A549 (cell line): ENCODE results near the gene CPS1. TPM values are rescaled to one million over a fixed set of nuclear protein-coding genes. Genes with fewer than 3 reads are reported as not detected.
A peak's percentile ranks its signal among the peaks of the same experiment; 100 is the strongest.

Source experiments
- ATAC-seq, 2 experiments: fragments of 200-7000 bp in 1 of 2; fragments of >200 bp in 1 of 2; cut with Nextera tagmentation in 1 of 2; cut with Tn5 transposase in 1 of 2; 3 replicates each; pipeline versions ENCODE4 v1.8.0 to v1.9.1; 2018 to 2020; ENCODE audit warnings: mild to moderate bottlenecking in 1 of 2, moderate library complexity in 1 of 2
- CTCF ChIA-PET: fragments of 300-600 bp; sonication (Branson Sonifier 250); formaldehyde crosslinking; extraction: SDS; loops from one replicate; lab custom pipeline; 2021; ENCODE audit warnings: antibody characterized with exemption, inconsistent platforms; lab: Yijun Ruan, JAX
- POLR2A ChIA-PET: fragments of 350-600 bp; formaldehyde crosslinking; extraction: SDS; loops from one replicate; lab custom pipeline; 2021; ENCODE audit warnings: antibody characterized with exemption, inconsistent platforms; lab: Yijun Ruan, JAX
- DNase-seq, 2 experiments: peaks; one replicate each; pipeline versions ENCODE4 v3.0.0 to v3.0.0-alpha.2; 2011 to 2016; ENCODE audit warnings: low read depth in 1 of 2, low spot score in 1 of 2
- FAIRE-seq: peaks from 2 replicates; lab custom pipeline; 2011; peaks lifted over from hg19 to GRCh38; lab: Jason Lieb, UNC
- H3K27ac ChIP-seq, 2 experiments: fragments of >200 bp; sonication (Bioruptor Twin); formaldehyde crosslinking; 3 replicates each; pipeline ENCODE4 v1.5.1; 2016 to 2017
- H3K4me1 ChIP-seq: fragments of >200 bp; sonication (Bioruptor Twin); formaldehyde crosslinking; 3 replicates; pipeline ENCODE4 v1.6.1; 2016
- H3K4me2 ChIP-seq: fragments of >200 bp; sonication (Bioruptor Twin); formaldehyde crosslinking; 3 replicates; pipeline ENCODE4 v1.6.1; 2016
- H3K4me3 ChIP-seq: fragments of >200 bp; sonication (Bioruptor Twin); formaldehyde crosslinking; 3 replicates; pipeline ENCODE4 v1.5.1; 2016
- H3K9me3 ChIP-seq: fragments of >200 bp; sonication (Bioruptor Twin); formaldehyde crosslinking; 3 replicates; pipeline ENCODE4 v1.6.1; 2016
- CHD2 ChIP-seq: fragments of 150-350 bp; IDR thresholded peaks from 2 replicates; pipeline ENCODE4 v1.6.1; 2014; ENCODE audit warnings: low read length; ENCODE audit not compliant: partially characterized antibody
- CTCF ChIP-seq: fragments of >200 bp; sonication (Bioruptor Twin); formaldehyde crosslinking; IDR thresholded peaks from 3 replicates; pipeline ENCODE4 v1.5.1; 2016
- EHF ChIP-seq: fragments of 250-450 bp; sonication (Bioruptor Pico); IDR thresholded peaks from 2 replicates; pipeline ENCODE4 v1.5.0; 2020; ENCODE audit warnings: mild to moderate bottlenecking
- EP300 ChIP-seq, 2 experiments: fragments of >200 bp; sonication (Bioruptor Twin); formaldehyde crosslinking; IDR thresholded peaks; 2 replicates in 1 of 2; 3 replicates in 1 of 2; pipeline ENCODE4 v1.6.1; 2016 to 2017
- GATA3 ChIP-seq: IDR thresholded peaks from 2 replicates; pipeline ENCODE4 v1.6.1; 2012; ENCODE audit warnings: borderline replicate concordance
- HDAC2 ChIP-seq: fragments of 200-600 bp; sonication (generic); IDR thresholded peaks from 2 replicates; pipeline ENCODE4 v1.6.1; 2016
- HOXB13 ChIP-seq: fragments of 250-450 bp; sonication (Bioruptor Pico); IDR thresholded peaks from 2 replicates; pipeline ENCODE4 v1.5.0; 2020; ENCODE audit warnings: low read depth, mild to moderate bottlenecking, moderate library complexity
- HOXB5 ChIP-seq: fragments of 250-450 bp; sonication (Bioruptor Pico); IDR thresholded peaks from 2 replicates; pipeline ENCODE4 v1.5.0; 2020; ENCODE audit warnings: mild to moderate bottlenecking, moderate library complexity
- JUNB ChIP-seq: fragments of >200 bp; sonication (Bioruptor Twin); formaldehyde crosslinking; IDR thresholded peaks from 2 replicates; pipeline ENCODE4 v1.6.1; 2016
- MYC ChIP-seq: IDR thresholded peaks from 2 replicates; pipeline ENCODE4 v1.6.1; 2012; ENCODE audit warnings: mild to moderate bottlenecking, inconsistent platforms, low read length, improper control_type of control experiment, borderline replicate concordance
- NR3C1 ChIP-seq: fragments of >200 bp; sonication (Bioruptor Twin); formaldehyde crosslinking; IDR thresholded peaks from 3 replicates; pipeline ENCODE4 v1.6.1; 2017
- PBX3 ChIP-seq: IDR thresholded peaks from 2 replicates; pipeline ENCODE4 v1.6.1; 2012
- PHF8 ChIP-seq: fragments of 200-600 bp; sonication (generic); IDR thresholded peaks from 2 replicates; pipeline ENCODE4 v1.6.1; 2016; ENCODE audit warnings: low read depth, mild to moderate bottlenecking, antibody characterized with exemption, moderate library complexity, borderline replicate concordance
- POLR2A ChIP-seq: IDR thresholded peaks from 2 replicates; pipeline ENCODE4 v1.6.1; 2012; ENCODE audit warnings: mild to moderate bottlenecking, low read length
- RARB ChIP-seq: fragments of 250-450 bp; sonication (Bioruptor Pico); IDR thresholded peaks from 2 replicates; pipeline ENCODE4 v1.8.0; 2021; ENCODE audit warnings: mild to moderate bottlenecking, moderate library complexity
- RNF2 ChIP-seq: fragments of 200-600 bp; sonication (generic); IDR thresholded peaks from 2 replicates; pipeline ENCODE4 v1.6.1; 2016; ENCODE audit warnings: low read depth, mild to moderate bottlenecking, antibody characterized with exemption, moderate library complexity, borderline replicate concordance
- TP53 ChIP-seq: fragments of 250-450 bp; sonication (Bioruptor Pico); IDR thresholded peaks from 2 replicates; pipeline ENCODE4 v1.5.0; 2021; ENCODE audit warnings: mild to moderate bottlenecking, moderate library complexity
- ZC3H11A ChIP-seq: fragments of 450-650 bp; IDR thresholded peaks from 2 replicates; pipeline ENCODE4 v1.6.1; 2014; ENCODE audit warnings: antibody characterized with exemption, mild to moderate bottlenecking
- ZFP36 ChIP-seq: fragments of 450-650 bp; IDR thresholded peaks from 2 replicates; pipeline ENCODE4 v1.6.1; 2014; ENCODE audit warnings: borderline replicate concordance; ENCODE audit not compliant: partially characterized antibody
- WGBS: methylation state at CpG from one replicate; pipeline ENCODE4 v1.1.6; 2017; ENCODE audit errors: missing lambda C conversion rate; 5-methylcytosine and 5-hydroxymethylcytosine counted together
- polyA plus RNA-seq, 4 experiments: library from polyadenylated mRNA; depleted of rRNA in 3 of 4; stranded (reverse); fragments of >200 nt; fragmentation: RNase III in 1 of 4; extraction: RNeasy Plus Mini Kit Qiagen cat#74134 plus additional on column Dnase treatment in 1 of 4; gene quantifications; 2 replicates in 3 of 4; 3 replicates in 1 of 4; pipeline ENCODE4 v1.2.3, GENCODE V29; 2011 to 2017

The CPS1 gene
- polyA plus RNA-seq, 2 of the 4 experiments (the other 2 are of a cell fraction), result 16.1 to 61.3 TPM

- Histone ChIP-seq H3K4me1 (peaks cover 17% of the 10 kb centered on the region; the same call in 2 of the 3 replicates), H3K27ac (peak overlapping the region; percentile 28 to 55; a peak in 3 of 6 replicates), H3K9me3 (no peaks in the 10 kb centered on the region), H3K4me3 (peak overlapping the region; percentile 26; the same call in 2 of the 3 replicates), H3K4me2 (no peak overlapping the region)
- TF ChIP-seq MYC (no peak), RARB (CRISPR knock-in tag) (no peak), TP53 (CRISPR knock-in tag) (no peak), CTCF (no peak), POLR2A (no peak)
- FAIRE-seq (no peak), ATAC-seq (no peak), DNase-seq (no peak)
- ChIA-PET POLR2A (no interaction called here), CTCF (no interaction called here)
Measured at GRCh38 chr2:210557721-210558120, 1.3 kb downstream of the CPS1 start.

GRCh38 chr2:210558708-210559107 is 2.3 kb downstream of the CPS1 start:
- ATAC-seq (no peak; a peak in 1 of 6 replicates), FAIRE-seq (no peak), DNase-seq (peak in 1 of 2 experiments; percentile 13)
- H3K9me3 ChIP-seq, result no peaks in the 10 kb centered on the region
- H3K4me2 ChIP-seq, result peak overlapping the region; percentile 4; the same call in 1 of the 3 replicates
- WGBS, result 0% methylated on average over 1 of the region's 1 CpG
- peaks cover 8% of the 10 kb centered on the region; the same call in 1 of the 3 replicates for H3K4me1 ChIP-seq
- peak overlapping the region; percentile 46 to 55; a peak in 5 of 6 replicates for H3K27ac ChIP-seq
- TF ChIP-seq EP300 (IDR thresholded peaks at IDR 0.05) (no peak), NR3C1 (no peak), EHF (CRISPR knock-in tag) (no peak), MYC (no peak), ZC3H11A (no peak), PHF8 (no peak), JUNB (no peak), CHD2 (no peak), RNF2 (no peak), HOXB13 (CRISPR knock-in tag) (no peak), ZFP36 (no peak), HOXB5 (CRISPR knock-in tag) (no peak), CTCF (no peak), PBX3 (no peak), RARB (CRISPR knock-in tag) (no peak)
- CTCF ChIA-PET, result no interaction called here
- H3K4me3 ChIP-seq, result no peak overlapping the region; the same call in 2 of the 3 replicates
- POLR2A ChIA-PET, result no interaction called here

- peaks cover 8% of the 10 kb centered on the region; the same call in 1 of the 3 replicates for H3K4me1 ChIP-seq
- POLR2A ChIA-PET, result no interaction called here
- 0 out of 2 replicates have a peak, but pooled peaks have one; percentile 46 for TF ChIP-seq GATA3
- TF ChIP-seq HDAC2, result no peak
- TF ChIP-seq, all 56 proteins: peak for 1
- ATAC-seq (peak in 1 of 2 experiments; percentile 56; a peak in 3 of 6 replicates), DNase-seq (peak in 1 of 2 experiments; percentile 41), FAIRE-seq (no peak)
- Histone ChIP-seq H3K9me3 (no peaks in the 10 kb centered on the region), H3K27ac (peak overlapping the region in 1 of 2 experiments; percentile 55; a peak in 2 of 6 replicates), H3K4me2 (no peak overlapping the region), H3K4me3 (no peak overlapping the region)
- CTCF ChIA-PET, result no interaction called here
- WGBS, result 63% methylated on average over 6 of the region's 6 CpGs
Measured at GRCh38 chr2:210559182-210559581, 2.8 kb downstream of the CPS1 start.
